IMR-90 (cell line): ENCODE measurements around the gene PLCH1. TPM values are rescaled to one million over a fixed set of nuclear protein-coding genes. Genes with fewer than 3 reads are reported as not detected.

Experiments used
- ATAC-seq: fragments of 200-7000 bp; cut with Tn5 transposase; 2 replicates; pipeline ENCODE4 v1.9.1; 2020; ENCODE audit warnings: low read depth, mild to moderate bottlenecking, moderate library complexity
- BruUV-seq: library from RNA; stranded (reverse); fragments of 400-500 nt; replicated peaks from 2 replicates; lab custom pipeline; 2021; lab: Mats Ljungman, UMichigan
- CTCF ChIA-PET: fragments of 300-600 bp; formaldehyde crosslinking; extraction: SDS; loops from one replicate; lab custom pipeline; 2021; ENCODE audit warnings: antibody characterized with exemption; lab: Yijun Ruan, JAX
- POLR2A ChIA-PET: fragments of 300-600 bp; sonication (Branson Sonifier 250); formaldehyde crosslinking; loops from one replicate; lab custom pipeline; 2022; ENCODE audit warnings: antibody characterized with exemption; ENCODE audit not compliant: unreplicated experiment; lab: Charles Lee
- DNase-seq: peaks from one replicate; pipeline ENCODE4 v3.0.0; 2013
- H2AFZ ChIP-seq: replicated peaks from 2 replicates; pipeline ENCODE3; 2013; ENCODE audit warnings: low read length, mild to moderate bottlenecking; ENCODE audit not compliant: poor library complexity
- H2AK5ac ChIP-seq: 2 replicates; pipeline ENCODE4 v1.6.1; 2013; ENCODE audit warnings: low read depth, low read length, inconsistent platforms
- H2AK9ac ChIP-seq: replicated peaks from 2 replicates; pipeline ENCODE3; 2013; ENCODE audit warnings: mild to moderate bottlenecking, low read depth, low read length, moderate library complexity; ENCODE audit not compliant: poor library complexity
- H2BK120ac ChIP-seq: 2 replicates; pipeline ENCODE4 v1.6.1; 2013; ENCODE audit warnings: low read depth, low read length, inconsistent platforms
- H2BK15ac ChIP-seq: 3 replicates; pipeline ENCODE4 v1.6.1; 2013; ENCODE audit warnings: low read depth, low read length, inconsistent platforms
- H2BK20ac ChIP-seq: 2 replicates; pipeline ENCODE4 v1.6.1; 2013; ENCODE audit warnings: low read depth, mild to moderate bottlenecking, inconsistent platforms, low read length, moderate library complexity
- H2BK5ac ChIP-seq: 2 replicates; pipeline ENCODE4 v1.6.1; 2013; ENCODE audit warnings: mild to moderate bottlenecking, low read depth, low read length, inconsistent platforms; ENCODE audit not compliant: poor library complexity, severe bottlenecking
- H3K14ac ChIP-seq: replicated peaks from 2 replicates; pipeline ENCODE4 v1.6.1; 2013; ENCODE audit warnings: low read depth, low read length, inconsistent platforms
- H3K18ac ChIP-seq: 2 replicates; pipeline ENCODE4 v1.6.1; 2013; ENCODE audit warnings: low read depth, low read length, control low read depth
- H3K23ac ChIP-seq: 2 replicates; pipeline ENCODE4 v1.6.1; 2013; ENCODE audit warnings: low read depth, low read length, inconsistent platforms
- H3K27ac ChIP-seq: 2 replicates; pipeline ENCODE4 v1.5.1; 2013; ENCODE audit warnings: mild to moderate bottlenecking, control low read depth, low read length; ENCODE audit not compliant: insufficient read depth
- H3K27me3 ChIP-seq: 2 replicates; pipeline ENCODE4 v1.6.1; 2013; ENCODE audit warnings: low read length; ENCODE audit not compliant: control insufficient read depth, insufficient read depth
- H3K36me3 ChIP-seq: 2 replicates; pipeline ENCODE4 v1.6.1; 2013; ENCODE audit warnings: low read length, mixed read lengths; ENCODE audit not compliant: control insufficient read depth, insufficient read depth
- H3K4ac ChIP-seq: 2 replicates; pipeline ENCODE4 v1.6.1; 2013; ENCODE audit warnings: low read depth, low read length, inconsistent platforms
- H3K4me1 ChIP-seq: 2 replicates; pipeline ENCODE4 v1.6.1; 2013; ENCODE audit warnings: low read length, mixed read lengths; ENCODE audit not compliant: control insufficient read depth, insufficient read depth
- H3K4me2 ChIP-seq: 2 replicates; pipeline ENCODE4 v1.6.1; 2013; ENCODE audit warnings: low read depth, mild to moderate bottlenecking, control low read depth, low read length, moderate library complexity
- H3K4me3 ChIP-seq: 2 replicates; pipeline ENCODE4 v1.5.1; 2013; ENCODE audit warnings: low read depth, mild to moderate bottlenecking, control low read depth, low read length, moderate library complexity; ENCODE audit not compliant: insufficient read depth
- H3K56ac ChIP-seq: 2 replicates; pipeline ENCODE4 v1.6.1; 2013; ENCODE audit warnings: low read length, inconsistent platforms; ENCODE audit not compliant: insufficient read depth; ENCODE audit errors: extremely low read depth
- H3K79me1 ChIP-seq, 2 experiments: 2 replicates each; pipeline ENCODE4 v1.6.1; 2013; ENCODE audit warnings: low read length in 2 of 2, inconsistent platforms in 1 of 2, low read depth in 1 of 2
- H3K9ac ChIP-seq: 2 replicates; pipeline ENCODE4 v1.6.1; 2013; ENCODE audit warnings: low read depth, low read length, control low read depth
- H3K9me1 ChIP-seq: 2 replicates; pipeline ENCODE4 v1.6.1; 2013; ENCODE audit warnings: low read length, inconsistent platforms; ENCODE audit not compliant: insufficient read depth
- H3K9me3 ChIP-seq: 2 replicates; pipeline ENCODE4 v1.6.1; 2013; ENCODE audit warnings: low read length; ENCODE audit not compliant: control insufficient read depth, insufficient read depth
- H4K20me1 ChIP-seq: 2 replicates; pipeline ENCODE4 v1.6.1; 2013; ENCODE audit warnings: low read length, inconsistent platforms; ENCODE audit not compliant: insufficient read depth
- H4K5ac ChIP-seq: 2 replicates; pipeline ENCODE4 v1.6.1; 2013; ENCODE audit warnings: mild to moderate bottlenecking, low read depth, low read length, control low read depth
- H4K8ac ChIP-seq, 2 experiments: 2 replicates each; pipeline ENCODE4 v1.6.1; 2013; ENCODE audit warnings: low read depth in 2 of 2, low read length in 2 of 2, control low read depth in 1 of 2, inconsistent platforms in 1 of 2
- H4K91ac ChIP-seq: 2 replicates; pipeline ENCODE4 v1.6.1; 2013; ENCODE audit warnings: low read depth, low read length, inconsistent platforms; ENCODE audit not compliant: insufficient read depth
- BHLHE40 ChIP-seq: fragments of 150-350 bp; IDR thresholded peaks from 2 replicates; pipeline ENCODE4 v1.6.1; 2016; ENCODE audit warnings: mild to moderate bottlenecking, low read depth, low read length
- CEBPB ChIP-seq: IDR thresholded peaks from 2 replicates; pipeline ENCODE4 v1.6.1; 2012; ENCODE audit warnings: low read depth, low read length, improper control_type of control experiment
- CHD1 ChIP-seq: IDR thresholded peaks from 2 replicates; pipeline ENCODE4 v1.6.1; 2012; ENCODE audit warnings: low read depth, low read length, improper control_type of control experiment
- FOS ChIP-seq: fragments of 150-350 bp; IDR thresholded peaks from 2 replicates; pipeline ENCODE4 v1.6.1; 2016; ENCODE audit warnings: low read depth, low read length
- MAFK ChIP-seq: IDR thresholded peaks from 2 replicates; pipeline ENCODE4 v1.6.1; 2012; ENCODE audit warnings: low read depth, low read length, improper control_type of control experiment
- MAZ ChIP-seq: IDR thresholded peaks from 2 replicates; pipeline ENCODE4 v1.6.1; 2012; ENCODE audit warnings: low read depth, mild to moderate bottlenecking, low read length, improper control_type of control experiment, moderate library complexity, borderline replicate concordance
- MXI1 ChIP-seq: IDR thresholded peaks from 2 replicates; pipeline ENCODE4 v1.6.1; 2012; ENCODE audit warnings: low read depth, mild to moderate bottlenecking, low read length, moderate library complexity, borderline replicate concordance
- POLR2A ChIP-seq: IDR thresholded peaks from 2 replicates; pipeline ENCODE4 v1.6.1; 2012; ENCODE audit warnings: mild to moderate bottlenecking, low read depth, low read length
- SMC3 ChIP-seq: fragments of 150-350 bp; IDR thresholded peaks from 2 replicates; pipeline ENCODE4 v1.6.1; 2016; ENCODE audit warnings: low read depth, mild to moderate bottlenecking, antibody characterized with exemption, low read length, moderate library complexity
- WGBS, 2 experiments: methylation state at CpG; one replicate each; pipeline versions ENCODE4 v1.1.5 to v1.1.7; 2013; ENCODE audit warnings: missing lambda C conversion rate in 2 of 2; ENCODE audit not compliant: insufficient read length in 1 of 2; ENCODE audit errors: extremely low coverage in 2 of 2; 5-methylcytosine and 5-hydroxymethylcytosine counted together
- dilution Hi-C: fragments of 300-500 bp; cut with HindIII; formaldehyde crosslinking; loops from one replicate; pipeline ENCODE4 v1.14.3; 2018; ENCODE audit warnings: low sequenced_read_pairs; ENCODE audit not compliant: unreplicated experiment
- in situ Hi-C: fragments of 300-500 bp; cut with MboI; formaldehyde crosslinking; loops from 3 replicates; pipeline ENCODE4 v1.14.3; 2019; ENCODE audit warnings: low sequenced_read_pairs, inconsistent platforms, mixed read lengths
- intact Hi-C: fragments of 100-400 bp; cut with micrococcal nuclease; formaldehyde crosslinking; loops from 2 replicates; pipeline ENCODE4 v1.10.0; 2022
- polyA plus RNA-seq, 3 experiments: library from polyadenylated mRNA; depleted of rRNA; stranded (reverse); fragments of >200 nt; gene quantifications; 2 replicates each; pipeline ENCODE4 v1.2.3, GENCODE V29; 2012; ENCODE audit warnings: low replicate concordance in 1 of 3
- total RNA-seq: library from RNA; depleted of rRNA; stranded (reverse); fragments of >200 nt; gene quantifications from 2 replicates; pipeline ENCODE4 v1.2.3, GENCODE V29; 2012
- TF ChIP-seq, protein P1 (sequence below): fragments of 150-350 bp; IDR thresholded peaks from 2 replicates; pipeline ENCODE4 v1.6.1; 2017; ENCODE audit warnings: mild to moderate bottlenecking, antibody characterized with exemption, low read length, low read depth
- TF ChIP-seq, protein P2 (sequence below): conservative IDR thresholded peaks from 2 replicates; pipeline ENCODE4 v1.5.1; 2012; ENCODE audit warnings: mild to moderate bottlenecking, low read depth, low read length, improper control_type of control experiment

PLCH1 gene
- total and polyA plus RNA-seq, 2 of the 4 experiments (the other 2 are of a cell fraction): not detected

DNA sequence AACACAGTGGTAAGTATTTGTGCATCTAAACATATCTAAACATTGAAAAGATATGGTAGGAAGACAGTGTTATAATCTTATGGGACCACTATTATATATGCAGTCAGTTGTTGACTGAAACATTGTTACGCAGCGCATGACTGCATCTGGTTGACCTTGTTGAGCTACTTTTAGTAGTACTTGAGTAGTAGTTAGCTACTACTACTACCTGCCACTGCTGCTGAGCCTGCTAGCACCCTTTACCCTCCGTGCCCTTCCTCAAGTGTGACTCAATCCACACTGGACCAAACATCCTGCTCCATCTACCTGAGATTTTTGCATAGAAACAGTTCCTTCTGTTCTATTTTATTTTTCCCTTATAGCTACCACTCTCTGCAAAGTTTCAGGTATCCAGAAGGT lies 327.8 kb downstream of the PLCH1 start:
- no peak for TF ChIP-seq MXI1
- TF ChIP-seq FOS: no peak
- no peak for TF ChIP-seq MAZ
- TF ChIP-seq SMC3: no peak
- TF ChIP-seq BHLHE40: no peak
- no peak for TF ChIP-seq POLR2A
- TF ChIP-seq, protein P1, sequence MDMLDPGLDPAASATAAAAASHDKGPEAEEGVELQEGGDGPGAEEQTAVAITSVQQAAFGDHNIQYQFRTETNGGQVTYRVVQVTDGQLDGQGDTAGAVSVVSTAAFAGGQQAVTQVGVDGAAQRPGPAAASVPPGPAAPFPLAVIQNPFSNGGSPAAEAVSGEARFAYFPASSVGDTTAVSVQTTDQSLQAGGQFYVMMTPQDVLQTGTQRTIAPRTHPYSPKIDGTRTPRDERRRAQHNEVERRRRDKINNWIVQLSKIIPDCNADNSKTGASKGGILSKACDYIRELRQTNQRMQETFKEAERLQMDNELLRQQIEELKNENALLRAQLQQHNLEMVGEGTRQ: no peak
- no peak for TF ChIP-seq CEBPB
- TF ChIP-seq, protein P2, sequence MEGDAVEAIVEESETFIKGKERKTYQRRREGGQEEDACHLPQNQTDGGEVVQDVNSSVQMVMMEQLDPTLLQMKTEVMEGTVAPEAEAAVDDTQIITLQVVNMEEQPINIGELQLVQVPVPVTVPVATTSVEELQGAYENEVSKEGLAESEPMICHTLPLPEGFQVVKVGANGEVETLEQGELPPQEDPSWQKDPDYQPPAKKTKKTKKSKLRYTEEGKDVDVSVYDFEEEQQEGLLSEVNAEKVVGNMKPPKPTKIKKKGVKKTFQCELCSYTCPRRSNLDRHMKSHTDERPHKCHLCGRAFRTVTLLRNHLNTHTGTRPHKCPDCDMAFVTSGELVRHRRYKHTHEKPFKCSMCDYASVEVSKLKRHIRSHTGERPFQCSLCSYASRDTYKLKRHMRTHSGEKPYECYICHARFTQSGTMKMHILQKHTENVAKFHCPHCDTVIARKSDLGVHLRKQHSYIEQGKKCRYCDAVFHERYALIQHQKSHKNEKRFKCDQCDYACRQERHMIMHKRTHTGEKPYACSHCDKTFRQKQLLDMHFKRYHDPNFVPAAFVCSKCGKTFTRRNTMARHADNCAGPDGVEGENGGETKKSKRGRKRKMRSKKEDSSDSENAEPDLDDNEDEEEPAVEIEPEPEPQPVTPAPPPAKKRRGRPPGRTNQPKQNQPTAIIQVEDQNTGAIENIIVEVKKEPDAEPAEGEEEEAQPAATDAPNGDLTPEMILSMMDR: no peak
- TF ChIP-seq CHD1: no peak
- no peak for TF ChIP-seq MAFK
- no TSS peak for BruUV-seq
- H3K23ac ChIP-seq: no peak overlapping the region
- H3K27ac ChIP-seq: no peak overlapping the region
- no peak overlapping the region for H3K9ac ChIP-seq
- no peak overlapping the region for H3K56ac ChIP-seq
- ChIA-PET POLR2A (no interaction called here), CTCF (no interaction called here)
- no peak overlapping the region for H2AFZ ChIP-seq
- no peak overlapping the region for H3K4ac ChIP-seq
- H4K20me1 ChIP-seq: no peaks in the 10 kb centered on the region
- H3K4me1 ChIP-seq: no peaks in the 10 kb centered on the region
- no peak overlapping the region for H3K18ac ChIP-seq
- H3K79me1 ChIP-seq: no peaks in the 10 kb centered on the region
- H3K27me3 ChIP-seq: no peaks in the 10 kb centered on the region
- no peak overlapping the region for H3K4me2 ChIP-seq
- no peak overlapping the region for H3K4me3 ChIP-seq
- H2BK20ac ChIP-seq: peak overlapping the region; percentile 81
- H4K5ac ChIP-seq: no peak overlapping the region
- no peak overlapping the region for H2BK120ac ChIP-seq
- H2AK5ac ChIP-seq: no peak overlapping the region
- no peaks in the 10 kb centered on the region for H3K36me3 ChIP-seq
- 0 out of 2 replicates have a peak, but pooled peaks cover 3% of the 10 kb centered on the region for H3K9me1 ChIP-seq
- no peak overlapping the region; the same call in 1 of the 2 replicates for H3K14ac ChIP-seq
- intact Hi-C loops (no loop called here), dilution Hi-C loops (no loop called here), in situ Hi-C loops (no loop called here)
- no CpG with 5 or more reads among the region's 3 CpGs for WGBS, 2 experiments
- no peak overlapping the region for H2BK5ac ChIP-seq
- DNase-seq (no peak), ATAC-seq (no peak)
- no peak overlapping the region for H4K91ac ChIP-seq
- no peak overlapping the region for H2AK9ac ChIP-seq
- H4K8ac ChIP-seq: no peak overlapping the region
- no peak overlapping the region for H2BK15ac ChIP-seq
- no peaks in the 10 kb centered on the region for H3K9me3 ChIP-seq
